Measurements from ENCODE around the gene LRATD1. TPM values are rescaled to one million over a fixed set of nuclear protein-coding genes. Genes with fewer than 3 reads are reported as not detected.
"Not testable (repeated sequence)": the region's sequence is repeated elsewhere in the genome, so short reads cannot be mapped to it uniquely, and the experiment has no call there.

Gene LRATD1
- total and polyA plus RNA-seq, 12 donors, result 0.13 to 3.6 (median 1.3) TPM

GRCh38 chr2:14619441-14619840 is 13.1 kb upstream of the LRATD1 start:
- peaks cover 0 to 12% (median 0%) of the 10 kb centered on the region in 7 donors for H3K27me3 ChIP-seq
- no peak overlapping the region for H3K27ac ChIP-seq
- no peaks in the 10 kb centered on the region for H3K36me3 ChIP-seq
- WGBS, 2 donors, result 54 to 62% methylated on average over 3 of the region's 3 CpGs
- DNase-seq (no peak), ATAC-seq (no peak)
- H3K4me3 ChIP-seq, result no peak overlapping the region
- intact Hi-C loops (cut with DNase I), result no loop called here
- no peaks in the 10 kb centered on the region for H3K9me3 ChIP-seq
- no peak for TF ChIP-seq CTCF (IDR thresholded peaks at IDR 0.05)
- no peaks in the 10 kb centered on the region for H3K4me1 ChIP-seq

- 82 to 90% methylated on average over 1 of the region's 1 CpG for WGBS, 2 donors
- TF ChIP-seq CTCF (IDR thresholded peaks at IDR 0.05), result no peak
- intact Hi-C loops (cut with DNase I), result no loop called here
- DNase-seq (no peak), ATAC-seq (no peak)
- Histone ChIP-seq H3K36me3 (no peaks in the 10 kb centered on the region), H3K4me1 (no peaks in the 10 kb centered on the region), H3K4me3 (no peak overlapping the region), H3K27ac (no peak overlapping the region), H3K27me3 (peaks cover 0 to 27% (median 7%) of the 10 kb centered on the region in 7 donors), H3K9me3 (no peaks in the 10 kb centered on the region)
These were observed 11.4 kb upstream of the LRATD1 start for GRCh38 chr2:14621114-14621513.

- Histone ChIP-seq H3K4me1 (no peaks in the 10 kb centered on the region), H3K36me3 (no peaks in the 10 kb centered on the region), H3K27me3 (peaks cover 0 to 35% (median 15%) of the 10 kb centered on the region in 7 donors), H3K9me3 (no peaks in the 10 kb centered on the region), H3K4me3 (no peak overlapping the region), H3K27ac (no peak overlapping the region)
- no peak for ATAC-seq
- intact Hi-C loops (cut with DNase I), result no loop called here
- WGBS, 2 donors, result 81 to 82% methylated on average over 6 of the region's 6 CpGs
- no peak for DNase-seq
- no peak for TF ChIP-seq CTCF (IDR thresholded peaks at IDR 0.05)
These were observed 10.5 kb upstream of the LRATD1 start for GRCh38 chr2:14621906-14622549.

DNA sequence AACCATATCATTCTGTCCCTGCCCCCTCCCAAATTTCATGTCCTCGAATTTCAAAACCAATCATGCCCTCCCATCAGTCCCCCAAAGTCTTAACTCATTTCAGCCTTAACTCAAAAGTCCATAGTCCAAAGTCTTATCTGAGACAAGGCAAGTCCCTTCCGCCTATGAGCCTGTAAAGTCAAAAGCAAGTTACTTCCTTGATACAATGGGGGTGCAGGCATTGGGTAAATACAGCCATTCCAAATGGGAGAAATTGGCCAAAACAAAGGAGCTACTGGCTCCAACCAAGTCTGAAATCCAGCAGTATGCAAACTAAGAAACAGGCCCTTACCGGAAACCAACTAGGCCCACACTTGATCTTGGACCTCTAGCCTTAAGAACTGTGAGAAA is 10.0 kb upstream of the LRATD1 start:
- H3K27me3 ChIP-seq, result peaks cover 0 to 41% (median 18%) of the 10 kb centered on the region in 7 donors
- 82 to 88% methylated on average over 3 of the region's 3 CpGs for WGBS, 2 donors
- ATAC-seq; H3K4me1 ChIP-seq; H3K4me3 ChIP-seq; H3K9me3 ChIP-seq; H3K36me3 ChIP-seq; intact Hi-C loops (cut with DNase I); H3K27ac ChIP-seq; DNase-seq: not testable (repeated sequence)

- TF ChIP-seq CTCF (IDR thresholded peaks at IDR 0.05), result no peak
- H3K27me3 ChIP-seq, result peaks cover 0 to 41% (median 18%) of the 10 kb centered on the region in 7 donors
- H3K4me3 ChIP-seq, result no peak overlapping the region
- no peaks in the 10 kb centered on the region for H3K36me3 ChIP-seq
- H3K4me1 ChIP-seq, result no peaks in the 10 kb centered on the region
- H3K27ac ChIP-seq, result no peak overlapping the region
- 92 to 96% methylated on average over 1 of the region's 1 CpG for WGBS, 2 donors
- intact Hi-C loops (cut with DNase I), result no loop called here
- H3K9me3 ChIP-seq, result no peaks in the 10 kb centered on the region
- no peak for DNase-seq
- ATAC-seq, result no peak
These were observed 9.3 kb upstream of the LRATD1 start for GRCh38 chr2:14623237-14623636.

Measured in heart right ventricle (tissue), 16 donors.